Measurements from ENCODE around the gene ITIH6.

DNA sequence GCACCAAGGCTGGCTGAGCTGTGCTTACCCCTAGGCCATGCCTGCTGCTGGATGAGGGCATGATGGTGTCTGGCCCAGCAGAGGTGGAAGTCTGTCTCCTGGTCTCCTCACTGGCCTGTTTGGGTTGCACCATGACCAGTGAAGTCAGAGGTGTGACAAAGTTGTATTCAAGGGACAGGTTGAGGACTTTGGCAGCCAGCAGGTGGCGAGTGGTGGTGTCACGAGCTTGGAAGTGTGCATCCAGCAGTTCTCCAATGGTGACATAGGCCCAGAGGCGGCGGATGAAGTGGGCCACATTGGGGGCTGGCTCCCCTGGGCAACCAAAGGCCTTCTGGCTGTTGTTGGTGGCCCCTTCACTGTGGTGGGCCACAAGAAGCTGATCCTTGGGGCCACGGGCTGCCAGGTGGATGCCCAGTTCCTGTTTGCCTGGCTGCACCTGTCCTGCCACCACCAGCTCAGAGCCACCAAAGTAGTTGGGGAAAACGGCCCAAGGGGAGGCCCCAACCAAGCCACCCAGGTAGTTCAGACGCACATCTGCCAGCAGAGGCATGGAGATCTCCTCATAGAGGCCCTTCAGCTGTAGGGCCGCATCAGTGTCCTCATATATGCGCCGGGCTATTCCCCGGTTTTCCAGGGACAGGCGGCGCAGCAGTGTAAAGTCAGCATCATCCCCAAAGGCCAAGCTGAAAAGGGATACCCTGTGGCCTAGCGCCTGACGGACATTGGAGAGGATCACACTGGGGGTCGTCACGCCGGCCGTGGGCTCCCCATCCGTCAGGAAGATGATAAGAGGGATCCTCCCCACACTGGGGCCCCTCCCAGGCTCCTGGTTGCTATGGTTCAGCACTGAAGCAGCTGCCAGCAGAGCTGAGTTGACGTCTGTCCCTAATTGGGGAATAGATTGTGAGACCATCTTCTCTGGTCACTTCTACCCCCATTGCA lies 39.7 kb downstream of the ITIH6 start:
- TF ChIP-seq EZH2 (IDR thresholded peaks at IDR 0.05; ENCODE audit: insufficient read depth, poor library complexity, severe bottlenecking) (no peak), EZH2phosphoT487 (IDR thresholded peaks at IDR 0.05; ENCODE audit: insufficient read depth, low read depth) (no peak)
